Peyer's patch (tissue), 4 donors: ENCODE measurements around the gene BCL2L1. TPM values are rescaled to one million over a fixed set of nuclear protein-coding genes. Genes with fewer than 3 reads are reported as not detected.
"Not testable (repeated sequence)": the region's sequence is repeated elsewhere in the genome, so short reads cannot be mapped to it uniquely, and the experiment has no call there.

Experiments
- DNase-seq, 3 donors: peaks; one replicate each; pipeline ENCODE4 v3.0.0-alpha.2; 2017 to 2019
- H3K27ac ChIP-seq, 4 donors: fragments of 200-600 bp; sonication (generic); one replicate each; pipeline ENCODE4 v1.5.1; 2016 to 2019
- H3K27me3 ChIP-seq, 2 donors: fragments of 200-600 bp; sonication (generic); one replicate each; pipeline ENCODE4 v1.5.1; 2019
- H3K36me3 ChIP-seq, 3 donors: fragments of 200-600 bp; sonication (generic); one replicate each; pipeline ENCODE4 v1.5.1; 2016 to 2019
- H3K4me1 ChIP-seq, 4 donors: fragments of 200-600 bp; sonication (generic); one replicate each; pipeline ENCODE4 v1.5.1; 2016 to 2019
- H3K4me3 ChIP-seq, 4 donors: fragments of 200-600 bp; sonication (generic); 1 replicate in 3 of 4; 2 replicates in 1 of 4; pipeline ENCODE4 v1.5.1; 2016 to 2019; ENCODE audit warnings: mild to moderate bottlenecking in 1 of 4
- H3K9me3 ChIP-seq, 4 donors: fragments of 200-600 bp; sonication (generic); one replicate each; pipeline ENCODE4 v1.5.1; 2016 to 2019; ENCODE audit warnings: mild to moderate bottlenecking in 1 of 4
- POLR2A ChIP-seq, 2 donors: fragments of 450-650 bp; IDR thresholded peaks; one replicate each; pipeline ENCODE4 v1.5.1; 2017; ENCODE audit warnings: antibody characterized with exemption in 2 of 2, mild to moderate bottlenecking in 2 of 2, moderate library complexity in 2 of 2
- total RNA-seq, 4 donors: library from RNA; depleted of rRNA; stranded (reverse); fragments of >200 nt; gene quantifications; one replicate each; pipeline ENCODE4 v1.1.0, GENCODE V29; 2016
- TF ChIP-seq, protein P1 (sequence below), 6 experiments: fragments of 450-650 bp in 4 of 6; fragments of 200-600 bp in 2 of 6; sonication (generic) in 1 of 6; IDR thresholded peaks; one replicate each; pipeline ENCODE4 v1.5.1; 2017 to 2019; ENCODE audit warnings: antibody characterized with exemption in 6 of 6, mild to moderate bottlenecking in 3 of 6, moderate library complexity in 1 of 6

BCL2L1 gene
- total RNA-seq, 4 donors from 2014 or later = 85.0 to 185 (median 144) TPM

DNA sequence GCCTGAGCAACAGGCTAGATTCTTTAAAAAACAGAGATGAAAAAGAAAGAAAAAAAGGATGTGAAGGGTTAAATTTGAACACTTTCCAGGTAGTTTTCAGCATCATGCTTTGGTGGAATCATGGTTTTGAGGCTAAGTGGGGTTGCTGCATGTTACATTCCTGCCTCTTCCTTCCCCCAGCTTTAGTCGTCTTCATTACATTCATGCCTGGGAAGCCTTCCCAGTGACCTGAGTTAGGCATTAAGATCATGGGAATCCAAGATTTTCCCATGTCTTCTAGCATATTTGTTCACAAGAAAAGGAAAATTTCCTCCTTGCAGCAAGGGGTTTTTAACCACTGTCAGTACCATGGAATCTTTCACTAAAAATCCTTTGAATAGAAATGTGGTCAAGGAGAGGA is 28.5 kb upstream of the BCL2L1 start:
- TF ChIP-seq, protein P1, sequence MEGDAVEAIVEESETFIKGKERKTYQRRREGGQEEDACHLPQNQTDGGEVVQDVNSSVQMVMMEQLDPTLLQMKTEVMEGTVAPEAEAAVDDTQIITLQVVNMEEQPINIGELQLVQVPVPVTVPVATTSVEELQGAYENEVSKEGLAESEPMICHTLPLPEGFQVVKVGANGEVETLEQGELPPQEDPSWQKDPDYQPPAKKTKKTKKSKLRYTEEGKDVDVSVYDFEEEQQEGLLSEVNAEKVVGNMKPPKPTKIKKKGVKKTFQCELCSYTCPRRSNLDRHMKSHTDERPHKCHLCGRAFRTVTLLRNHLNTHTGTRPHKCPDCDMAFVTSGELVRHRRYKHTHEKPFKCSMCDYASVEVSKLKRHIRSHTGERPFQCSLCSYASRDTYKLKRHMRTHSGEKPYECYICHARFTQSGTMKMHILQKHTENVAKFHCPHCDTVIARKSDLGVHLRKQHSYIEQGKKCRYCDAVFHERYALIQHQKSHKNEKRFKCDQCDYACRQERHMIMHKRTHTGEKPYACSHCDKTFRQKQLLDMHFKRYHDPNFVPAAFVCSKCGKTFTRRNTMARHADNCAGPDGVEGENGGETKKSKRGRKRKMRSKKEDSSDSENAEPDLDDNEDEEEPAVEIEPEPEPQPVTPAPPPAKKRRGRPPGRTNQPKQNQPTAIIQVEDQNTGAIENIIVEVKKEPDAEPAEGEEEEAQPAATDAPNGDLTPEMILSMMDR (IDR thresholded peaks at IDR 0.05) = no peak
- no peak for TF ChIP-seq POLR2A (IDR thresholded peaks at IDR 0.05)
- H3K4me1 ChIP-seq = no peaks in the 10 kb centered on the region
- H3K9me3 ChIP-seq = no peaks in the 10 kb centered on the region
- H3K27ac ChIP-seq = no peak overlapping the region
- no peak for DNase-seq
- no peaks in the 10 kb centered on the region for H3K36me3 ChIP-seq
- no peak overlapping the region for H3K4me3 ChIP-seq
- H3K27me3 ChIP-seq = no peaks in the 10 kb centered on the region

DNA sequence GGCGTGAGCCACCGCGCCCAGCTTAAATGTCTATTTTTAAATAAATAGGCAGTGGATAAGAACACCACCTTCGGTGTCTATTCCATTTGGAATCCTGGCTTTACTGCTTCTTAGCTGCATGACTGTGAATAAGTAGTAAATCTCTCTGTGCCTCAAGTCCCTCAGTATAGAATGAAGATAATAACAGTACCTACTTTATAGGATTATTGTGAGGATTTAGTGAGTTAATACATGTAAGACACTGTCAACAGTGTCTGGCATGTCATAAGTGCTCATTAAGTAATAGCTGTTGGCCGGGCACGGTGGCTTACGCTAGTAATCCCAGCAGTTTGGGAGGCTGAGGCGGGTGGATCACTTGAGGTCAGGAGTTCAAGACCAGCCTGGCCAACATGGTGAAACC is 26.6 kb upstream of the BCL2L1 start:
- no peak overlapping the region for H3K27ac ChIP-seq
- no peaks in the 10 kb centered on the region for H3K9me3 ChIP-seq
- no peaks in the 10 kb centered on the region for H3K27me3 ChIP-seq
- TF ChIP-seq POLR2A (IDR thresholded peaks at IDR 0.05) = no peak
- TF ChIP-seq, protein P1 (IDR thresholded peaks at IDR 0.05) = no peak
- H3K4me1 ChIP-seq = no peaks in the 10 kb centered on the region
- no peak for DNase-seq
- H3K36me3 ChIP-seq = no peaks in the 10 kb centered on the region
- H3K4me3 ChIP-seq = no peak overlapping the region

DNA sequence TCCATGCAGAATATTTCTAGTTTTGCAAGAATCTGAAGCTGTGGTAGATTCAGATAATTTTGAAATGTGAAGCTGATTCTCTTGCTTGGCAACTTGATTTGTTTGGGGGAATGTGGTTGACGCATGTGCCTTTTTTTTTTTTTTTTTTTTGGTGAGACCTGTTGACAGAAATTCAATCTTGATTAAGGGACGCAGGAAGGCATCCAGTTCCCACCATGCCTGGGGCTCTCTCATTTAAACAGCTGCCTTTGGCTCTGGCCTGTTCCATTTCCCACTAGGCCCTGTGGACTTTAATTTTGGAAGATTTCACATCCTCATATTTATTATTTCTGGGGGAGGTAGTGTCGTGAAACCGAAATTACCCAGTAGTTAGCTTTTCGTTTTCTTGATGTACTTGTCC is 25.0 kb upstream of the BCL2L1 start:
- TF ChIP-seq POLR2A (IDR thresholded peaks at IDR 0.05) = no peak
- TF ChIP-seq, protein P1 (IDR thresholded peaks at IDR 0.05) = no peak
- H3K27ac ChIP-seq = no peak overlapping the region

DNA sequence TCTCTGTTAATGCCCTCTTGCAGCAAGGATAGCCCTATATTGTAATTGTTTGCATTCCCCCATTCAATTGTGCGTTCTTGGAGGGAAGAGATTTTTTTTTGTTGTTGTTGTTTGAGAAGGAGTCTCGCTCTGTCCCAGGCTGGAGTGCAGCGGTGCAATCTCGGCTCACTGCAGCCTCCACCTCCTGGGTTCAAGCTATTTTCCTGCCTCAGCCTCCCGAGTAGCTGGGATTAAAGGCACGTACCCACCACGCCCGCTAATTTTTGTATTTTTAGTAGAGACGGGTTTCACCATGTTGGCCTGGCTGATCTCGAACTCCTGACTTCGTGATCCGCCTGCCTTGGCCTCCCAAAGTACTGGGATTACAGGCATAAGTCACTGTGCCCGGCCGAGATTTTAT is 24.4 kb upstream of the BCL2L1 start:
- H3K4me1 ChIP-seq, H3K9me3 ChIP-seq, H3K4me3 ChIP-seq, H3K36me3 ChIP-seq, H3K27me3 ChIP-seq, H3K27ac ChIP-seq, DNase-seq: not testable (repeated sequence)

More for the DNA sequence above, 25.0 kb upstream of the BCL2L1 start:
- H3K36me3 ChIP-seq = no peaks in the 10 kb centered on the region
- no peak overlapping the region for H3K4me3 ChIP-seq
- H3K9me3 ChIP-seq = no peaks in the 10 kb centered on the region
- no peaks in the 10 kb centered on the region for H3K27me3 ChIP-seq
- H3K4me1 ChIP-seq = no peaks in the 10 kb centered on the region
- DNase-seq = no peak

DNA sequence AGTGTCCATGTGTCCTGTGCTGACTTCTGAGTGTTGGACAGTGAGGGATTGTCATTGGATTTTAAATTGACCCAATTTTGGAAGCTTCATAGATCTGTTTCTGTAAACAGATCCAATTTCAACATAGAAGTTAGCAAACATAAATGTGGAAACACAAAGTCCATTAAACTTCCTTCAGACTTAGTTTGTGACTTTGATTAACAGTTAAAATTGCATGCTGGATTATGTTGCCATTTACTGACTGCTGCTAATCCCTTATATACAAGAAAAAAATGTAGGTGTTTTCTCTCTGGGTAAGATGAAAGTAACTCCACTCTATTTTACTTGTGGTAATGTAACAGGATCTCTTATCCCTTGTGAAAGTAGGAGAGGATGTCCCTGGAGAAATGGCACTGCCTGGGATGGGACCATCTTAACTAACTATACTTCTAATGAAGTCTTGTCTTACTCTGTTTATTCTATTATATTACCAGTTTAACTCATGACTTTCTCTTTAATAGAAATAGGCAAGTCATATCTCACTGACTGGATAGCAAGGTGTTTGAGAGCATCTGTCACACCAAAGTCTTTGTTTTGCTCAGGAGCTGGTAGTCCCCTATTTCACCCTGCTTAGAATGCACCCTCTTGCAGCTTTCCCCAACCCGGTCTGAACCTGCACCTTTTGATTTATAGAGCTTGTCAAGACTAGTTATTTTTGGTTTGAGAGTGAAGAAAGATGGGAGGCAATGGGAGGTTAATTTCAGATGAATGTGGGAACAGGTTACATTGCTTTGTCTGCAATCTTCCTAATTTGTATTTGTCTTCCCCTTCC is 23.6 kb upstream of the BCL2L1 start:
- no peaks in the 10 kb centered on the region for H3K4me1 ChIP-seq
- no peak for TF ChIP-seq POLR2A (IDR thresholded peaks at IDR 0.05)
- TF ChIP-seq, protein P1 (IDR thresholded peaks at IDR 0.05) = no peak
- H3K9me3 ChIP-seq = no peaks in the 10 kb centered on the region
- no peak overlapping the region for H3K4me3 ChIP-seq
- no peak overlapping the region for H3K27ac ChIP-seq
- no peaks in the 10 kb centered on the region for H3K27me3 ChIP-seq
- DNase-seq = no peak
- H3K36me3 ChIP-seq = no peaks in the 10 kb centered on the region

DNA sequence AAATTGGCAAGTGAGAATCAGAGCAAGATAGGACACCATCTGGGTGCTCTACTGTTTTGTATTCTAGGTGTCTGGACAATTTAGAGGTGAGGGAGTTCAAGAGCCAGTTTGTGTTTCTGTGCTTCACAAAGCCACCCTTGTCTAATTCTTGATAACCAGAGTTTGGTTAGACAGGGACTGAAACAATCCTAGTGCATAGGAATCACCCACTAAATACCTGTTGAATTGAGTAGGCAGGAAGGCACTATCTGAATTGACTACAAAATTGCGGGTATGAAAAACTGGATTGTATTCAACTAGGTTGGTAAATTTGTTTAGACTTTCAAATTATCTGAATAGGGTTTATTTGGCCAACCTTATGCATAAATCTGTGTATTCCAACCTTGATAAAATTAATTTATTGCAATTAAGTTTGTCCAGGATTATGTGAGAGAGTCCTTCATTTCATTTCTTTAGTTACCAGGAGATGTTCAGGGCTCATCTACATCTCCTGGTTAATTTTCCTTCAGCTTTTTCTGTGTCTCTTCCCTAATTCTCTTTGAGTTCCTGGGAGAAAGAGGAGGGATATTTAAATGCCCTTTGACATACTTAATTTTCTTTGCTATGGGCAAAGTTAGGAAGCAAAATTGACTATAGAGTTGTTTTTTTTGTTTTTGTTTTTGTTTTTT is 18.1 kb upstream of the BCL2L1 start:
- no peak for DNase-seq
- no peak for TF ChIP-seq POLR2A (IDR thresholded peaks at IDR 0.05)
- TF ChIP-seq, protein P1 (IDR thresholded peaks at IDR 0.05) = no peak
- no peaks in the 10 kb centered on the region for H3K27me3 ChIP-seq
- no peaks in the 10 kb centered on the region for H3K9me3 ChIP-seq
- no peak overlapping the region for H3K27ac ChIP-seq
- H3K36me3 ChIP-seq = no peaks in the 10 kb centered on the region
- no peak overlapping the region for H3K4me3 ChIP-seq
- peaks cover 0 to 21% (median 0%) of the 10 kb centered on the region in 4 donors for H3K4me1 ChIP-seq
